Prostate gland (tissue), 2 donors: ENCODE results near the gene ARHGAP45.

Experiments
- CTCF ChIP-seq, 4 experiments: fragments of 200-600 bp in 2 of 4; fragments of 450-650 bp in 2 of 4; sonication (generic) in 2 of 4; IDR thresholded peaks; 1 replicate in 3 of 4; 2 replicates in 1 of 4; pipeline ENCODE4 v1.5.1; 2016 to 2019; ENCODE audit warnings: antibody characterized with exemption in 4 of 4, mild to moderate bottlenecking in 2 of 4, moderate library complexity in 2 of 4
- POLR2A ChIP-seq: fragments of 450-650 bp; IDR thresholded peaks from one replicate; pipeline ENCODE4 v1.6.1; 2016; ENCODE audit warnings: antibody characterized with exemption, mild to moderate bottlenecking
- POLR2AphosphoS5 ChIP-seq: sonication (generic); formaldehyde crosslinking; IDR thresholded peaks from one replicate; pipeline ENCODE4 v1.6.1; 2017; ENCODE audit warnings: antibody characterized with exemption

GRCh38 chr19:1025960-1026782 is 40.8 kb upstream of the ARHGAP45 start, which contains the start of gene CNN2:
- TF ChIP-seq CTCF (IDR thresholded peaks at IDR 0.05) = peak in 2 of 4 experiments; percentile 3 to 31
- peak; percentile 95 for TF ChIP-seq POLR2A
- TF ChIP-seq POLR2AphosphoS5 = peak; percentile 37
